Lung (tissue), 12 donors: Measurements from ENCODE around the gene SGO2. TPM values are rescaled to one million over a fixed set of nuclear protein-coding genes. Genes with fewer than 3 reads are reported as not detected.
"Not testable (repeated sequence)": the region's sequence is repeated elsewhere in the genome, so short reads cannot be mapped to it uniquely, and the experiment has no call there.

Experiments
- ATAC-seq: fragments of 200-7000 bp; cut with Tn5 transposase; one replicate; pipeline ENCODE4 v1.9.1; 2020; ENCODE audit warnings: moderate number of reproducible peaks; ENCODE audit not compliant: insufficient read depth, low FRiP score
- DNase-seq, 3 donors: peaks; one replicate each; pipeline ENCODE4 v3.0.0-alpha.2; 2013 to 2017
- H3K27ac ChIP-seq, 2 donors: one replicate each; pipeline ENCODE4 v1.5.1; 2013; ENCODE audit warnings: mild to moderate bottlenecking in 2 of 2, moderate library complexity in 2 of 2, control low read depth in 1 of 2, inconsistent platforms in 1 of 2, low read depth in 1 of 2, low read length in 1 of 2
- H3K27me3 ChIP-seq, 3 donors: one replicate each; pipeline ENCODE4 v1.5.1; 2013; ENCODE audit warnings: low read length in 2 of 3; ENCODE audit not compliant: control insufficient read depth in 3 of 3, insufficient read depth in 3 of 3
- H3K36me3 ChIP-seq, 4 donors: one replicate each; pipeline ENCODE4 v1.5.1; 2013; ENCODE audit warnings: low read length in 4 of 4, mild to moderate bottlenecking in 1 of 4, moderate library complexity in 1 of 4; ENCODE audit not compliant: control insufficient read depth in 4 of 4, insufficient read depth in 4 of 4
- H3K4me1 ChIP-seq, 5 donors: one replicate each; pipeline ENCODE4 v1.5.1; 2013; ENCODE audit warnings: low read length in 5 of 5, mild to moderate bottlenecking in 2 of 5, moderate library complexity in 1 of 5; ENCODE audit not compliant: control insufficient read depth in 5 of 5, insufficient read depth in 5 of 5
- H3K4me3 ChIP-seq: one replicate; pipeline ENCODE4 v1.5.1; 2013; ENCODE audit warnings: mild to moderate bottlenecking, control low read depth, moderate library complexity
- H3K9ac ChIP-seq, 2 donors: one replicate each; pipeline ENCODE4 v1.5.1; 2013; ENCODE audit warnings: low read length in 2 of 2, control low read depth in 1 of 2; ENCODE audit not compliant: insufficient read depth in 1 of 2
- H3K9me3 ChIP-seq, 4 donors: one replicate each; pipeline ENCODE4 v1.5.1; 2013; ENCODE audit warnings: low read length in 3 of 4, mild to moderate bottlenecking in 1 of 4, moderate library complexity in 1 of 4; ENCODE audit not compliant: control insufficient read depth in 4 of 4, insufficient read depth in 3 of 4
- CTCF ChIP-seq: IDR thresholded peaks from 2 replicates; pipeline ENCODE4 v1.5.1; 2012; ENCODE audit warnings: mild to moderate bottlenecking; ENCODE audit errors: control extremely low read depth, extremely low read depth
- WGBS, 2 donors: extraction: QIAGEN DNeasy Blood & Tissue Kit; methylation state at CpG; one replicate each; pipeline ENCODE4 v1.1.7; 2013; 5-methylcytosine and 5-hydroxymethylcytosine counted together
- polyA plus RNA-seq, 2 donors: library from polyadenylated mRNA; stranded (reverse); fragments of 200-250 nt; gene quantifications; one replicate each; pipeline ENCODE4 v1.2.1, GENCODE V29; 2013
- total RNA-seq, 2 donors: library from RNA; depleted of rRNA in 1 of 2; stranded (reverse); fragments of >200 nt in 1 of 2; gene quantifications; one replicate each; pipeline ENCODE4 v1.2.1, GENCODE V29; 2014 to 2021
- donor health status: control.
- donor health status: control.
- donor health status: Bipolar disorder and iron deficiency.
- donor health status: healthy.
- donor health status: DM: yes; HTN: yes; CAD: no.

The SGO2 gene
- total and polyA plus RNA-seq, 4 donors: 0.57 to 7.2 (median 2.0) TPM

DNA sequence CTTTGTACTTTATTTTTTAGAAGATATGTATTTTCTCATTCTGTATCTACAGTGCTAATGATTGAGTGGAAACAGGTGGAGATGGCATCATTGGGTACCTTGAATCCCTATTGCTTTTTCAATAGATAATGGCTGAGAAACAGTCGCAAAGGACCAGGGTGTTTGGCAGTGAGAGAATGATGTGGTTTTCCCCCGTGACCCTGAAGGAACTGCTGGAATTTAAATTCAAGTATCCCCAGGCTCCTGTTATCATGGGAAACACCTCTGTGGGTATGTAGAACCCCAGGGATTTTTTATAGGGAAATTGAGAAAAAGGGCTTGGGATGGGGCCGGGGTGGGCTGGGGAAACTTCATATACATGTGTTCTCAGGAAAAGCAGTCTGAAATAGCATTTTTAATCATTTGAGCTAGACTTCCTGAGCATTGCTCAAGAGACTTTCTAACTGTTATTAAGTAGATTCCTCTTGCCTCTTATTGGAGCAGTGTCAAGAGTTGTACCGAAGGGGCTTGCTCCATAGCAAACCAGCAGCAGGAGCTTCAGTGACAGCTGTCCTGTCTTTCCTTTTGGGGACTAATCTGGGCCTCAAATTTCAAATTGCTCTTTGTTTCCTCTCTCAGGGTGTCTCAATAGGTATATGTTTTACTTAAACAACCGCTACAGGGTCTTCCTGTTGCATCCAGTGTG, 78.7 kb downstream of the SGO2 start:
- H3K27ac ChIP-seq: no peak overlapping the region
- DNase-seq (peak in 1 of 3 donors; percentile 28), ATAC-seq (no peak)
- no peak for TF ChIP-seq CTCF
- no peak overlapping the region for H3K9ac ChIP-seq
- no peaks in the 10 kb centered on the region for H3K27me3 ChIP-seq
- H3K4me1 ChIP-seq: peaks cover 0 to 6% (median 0%) of the 10 kb centered on the region in 5 donors
- H3K4me3 ChIP-seq: no peak overlapping the region
- H3K36me3 ChIP-seq: peaks cover 0 to 11% (median 6%) of the 10 kb centered on the region in 4 donors
- H3K9me3 ChIP-seq: no peaks in the 10 kb centered on the region
- WGBS, 2 donors: 21 to 51% methylated on average over 5 of the region's 5 CpGs

DNA sequence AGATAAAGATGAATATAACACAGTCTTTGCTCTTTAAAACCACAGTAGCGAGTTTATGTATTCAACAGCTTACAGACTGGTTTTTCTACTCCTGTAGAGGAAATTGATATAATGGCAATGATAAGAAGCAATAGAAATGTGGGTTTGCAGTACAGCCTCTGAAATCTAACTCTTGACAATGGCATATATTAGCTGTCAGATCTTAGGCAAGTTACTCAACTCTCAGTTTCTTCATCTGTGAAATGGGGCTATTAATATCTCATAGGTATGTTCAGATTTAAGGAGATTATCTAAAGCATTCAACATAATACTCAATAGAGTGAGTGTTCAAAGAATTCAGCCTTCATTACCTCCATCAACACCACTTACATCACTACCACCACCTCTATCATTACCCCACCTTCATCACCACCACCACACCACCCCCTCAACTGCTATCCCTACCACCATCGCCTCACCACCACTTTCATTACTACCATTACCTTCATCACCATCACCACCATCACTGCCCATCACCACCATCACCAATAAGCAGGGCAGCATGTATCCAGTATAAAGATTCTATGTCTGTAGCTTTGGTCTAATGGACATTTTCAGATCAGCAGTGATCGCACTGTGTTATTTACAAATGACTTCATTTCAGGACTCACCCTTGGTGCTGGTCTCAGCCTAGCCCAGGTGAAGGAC, 82.5 kb downstream of the SGO2 start:
- no peak overlapping the region for H3K27ac ChIP-seq
- no peak for ATAC-seq
- H3K4me3 ChIP-seq: no peak overlapping the region
- H3K9ac ChIP-seq: no peak overlapping the region
- no peaks in the 10 kb centered on the region for H3K27me3 ChIP-seq
- peaks cover 0 to 16% (median 3%) of the 10 kb centered on the region in 4 donors for H3K36me3 ChIP-seq
- H3K4me1 ChIP-seq: no peaks in the 10 kb centered on the region
- WGBS, 2 donors: 58 to 78% methylated on average over 3 of the region's 3 CpGs
- no peak for DNase-seq
- TF ChIP-seq CTCF: no peak
- no peaks in the 10 kb centered on the region for H3K9me3 ChIP-seq

- TF ChIP-seq CTCF: no peak
- H3K27ac ChIP-seq: no peak overlapping the region
- no peak for ATAC-seq
- H3K9me3 ChIP-seq: no peaks in the 10 kb centered on the region
- no peaks in the 10 kb centered on the region for H3K27me3 ChIP-seq
- H3K4me1 ChIP-seq: no peaks in the 10 kb centered on the region
- H3K4me3 ChIP-seq: no peak overlapping the region
- no peak for DNase-seq
- no peak overlapping the region for H3K9ac ChIP-seq
- H3K36me3 ChIP-seq: peaks cover 0 to 10% (median 3%) of the 10 kb centered on the region in 4 donors
Observed at GRCh38 chr2:200609028-200609614, 83.1 kb downstream of the SGO2 start.

DNA sequence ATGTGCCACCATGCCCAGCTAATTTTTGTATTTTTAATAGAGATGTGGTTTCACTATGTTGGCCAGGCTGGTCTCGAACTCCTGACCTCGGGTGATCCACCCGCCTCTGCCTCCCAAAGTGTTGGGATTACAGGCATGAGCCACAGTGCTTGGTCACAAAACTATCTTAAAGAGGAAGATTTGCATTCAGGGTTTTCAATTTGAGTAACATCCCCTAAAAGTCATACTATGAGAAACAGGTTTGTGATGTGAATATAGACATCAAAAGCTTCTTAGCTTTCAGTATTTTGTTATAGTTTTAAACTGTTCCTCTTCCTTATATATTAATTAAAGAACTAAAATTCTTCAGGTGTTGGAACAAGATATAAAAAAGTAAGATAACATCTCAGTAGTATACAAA, 84.2 kb downstream of the SGO2 start:
- not testable (repeated sequence) for H3K4me1 ChIP-seq, H3K27me3 ChIP-seq, H3K9ac ChIP-seq, H3K36me3 ChIP-seq, H3K27ac ChIP-seq, DNase-seq, ATAC-seq, H3K9me3 ChIP-seq, H3K4me3 ChIP-seq
- WGBS, 2 donors: 88 to 93% methylated on average over 3 of the region's 3 CpGs
